Fibroblast of lung (primary cell): ENCODE measurements around the gene EFNB3.

Source experiments
- CTCF ChIP-seq, 2 donors: IDR thresholded peaks in 1 of 2; conservative IDR thresholded peaks in 1 of 2; 1 replicate in 1 of 2; 2 replicates in 1 of 2; pipeline ENCODE4 v1.5.1; 2011 to 2012; ENCODE audit warnings: low read length in 2 of 2, control low read depth in 1 of 2, inconsistent platforms in 1 of 2, low read depth in 1 of 2, mild to moderate bottlenecking in 1 of 2
- EZH2 ChIP-seq: IDR thresholded peaks from 2 replicates; pipeline ENCODE4 v1.5.1; 2012; ENCODE audit warnings: low read length, control low read depth, mild to moderate bottlenecking; ENCODE audit errors: missing control alignments

DNA sequence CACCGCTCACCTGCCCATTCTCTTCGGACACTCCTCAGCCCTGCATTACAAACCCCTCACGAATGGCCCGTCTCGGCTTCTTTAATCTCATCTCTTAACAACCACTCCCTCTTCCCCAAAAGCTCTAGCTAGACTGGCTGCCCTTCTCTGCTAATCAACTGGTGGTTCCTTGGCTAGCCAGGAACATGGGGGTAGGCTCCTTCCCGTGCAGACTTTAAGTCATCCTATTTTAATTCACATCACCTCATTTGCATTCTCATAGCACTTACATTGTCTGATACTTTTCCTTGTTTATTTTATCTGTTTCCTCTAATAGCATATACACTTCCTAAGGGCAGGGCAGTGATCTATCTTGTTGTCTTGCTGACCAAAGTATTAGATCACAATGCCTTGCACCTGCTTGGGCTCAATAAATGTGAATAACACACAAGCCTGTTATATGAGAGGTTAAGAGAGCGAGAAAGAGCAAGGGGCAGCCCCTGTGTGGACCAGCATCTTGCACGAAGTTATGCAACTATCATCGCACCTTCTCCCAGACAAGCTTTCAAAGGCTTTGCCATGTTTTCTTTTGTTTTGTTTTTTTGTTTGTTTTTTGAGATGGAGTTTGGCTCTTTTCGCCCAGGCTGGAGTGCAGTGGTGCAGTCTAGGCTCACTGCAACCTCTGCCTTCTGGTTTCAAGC, 27.5 kb upstream of the EFNB3 start:
- TF ChIP-seq CTCF (conservative IDR thresholded peaks at IDR 0.05 in 1 of 2, IDR thresholded peaks at IDR 0.05 in 1 of 2; ENCODE audit: low read depth in 1 of 2, low read length in 2 of 2) (no peak), EZH2 (no peak)
